Bladder microvascular endothelial cell (primary cell): ENCODE data around the gene ASXL2. TPM values are rescaled to one million over a fixed set of nuclear protein-coding genes. Genes with fewer than 3 reads are reported as not detected.

Experiments used
- total RNA-seq: library from RNA; depleted of rRNA; stranded (reverse); fragments of >200 nt; gene quantifications from 2 replicates; pipeline ENCODE4 v1.2.3, GENCODE V29; 2014

ASXL2 gene
- 3.4 and 15.5 TPM in 2 replicates for total RNA-seq

GRCh38 chr2:25878361-25879132 lies at the start of gene ASXL2:
ASXL2 (minus strand) TSS chr2:25878487; CDS start chr2:25878222, 265 bp downstream.

Other genes starting within 250 kb of the ASXL2 start
- gene DTNB, start 204.9 kb downstream of the ASXL2 start, total RNA-seq, result 4.2 and 7.4 TPM in 2 replicates
- 6.2 and 17.6 TPM in 2 replicates for gene KIF3C, start 104.0 kb upstream of the ASXL2 start, total RNA-seq
- gene RAB10, start 155.6 kb upstream of the ASXL2 start, total RNA-seq, result 80.3 and 188 TPM in 2 replicates